Measurements from ENCODE around the gene HES5. TPM values are rescaled to one million over a fixed set of nuclear protein-coding genes. Genes with fewer than 3 reads are reported as not detected.

The HES5 gene
- polyA plus RNA-seq, 1 of the 3 experiments (the other 2 are of a cell fraction): 0.03 TPM

GRCh38 chr1:2575801-2576663 lies 46.0 kb upstream of the HES5 start:
- ChIA-PET CTCF (no interaction called here), POLR2A (no interaction called here)
- H3K36me3 ChIP-seq (replicated peaks in 1 of 2; ENCODE audit: control insufficient read depth in 1 of 2, insufficient read depth in 2 of 2, low read length in 1 of 2): no peaks in the 10 kb centered on the region
- WGBS (ENCODE audit: low lambda C conversion rate): 51% methylated on average over 11 of the region's 23 CpGs
- H3K79me2 ChIP-seq (ENCODE audit: insufficient read depth): no peaks in the 10 kb centered on the region
- H3K4me3 ChIP-seq (ENCODE audit: low read depth in 2 of 2, low read length in 1 of 2): no peak overlapping the region
- H3K4me2 ChIP-seq: no peak overlapping the region
- H2AFZ ChIP-seq (ENCODE audit: low read depth): no peak overlapping the region
- no peaks in the 10 kb centered on the region for H3K27me3 ChIP-seq (ENCODE audit: insufficient read depth)
- H3K9me3 ChIP-seq: no peaks in the 10 kb centered on the region
- no peak overlapping the region for H3K9ac ChIP-seq
- no peaks in the 10 kb centered on the region for H3K9me2 ChIP-seq
- no peaks in the 10 kb centered on the region for H4K20me1 ChIP-seq (ENCODE audit: insufficient read depth)
- DNase-seq: no peak
- TF ChIP-seq TCF12 (IDR thresholded peaks at IDR 0.05): no peak
- no peak for TF ChIP-seq JUND (IDR thresholded peaks at IDR 0.05)
- TF ChIP-seq MAX (IDR thresholded peaks at IDR 0.05; ENCODE audit: low read depth): no peak
- no peak for TF ChIP-seq NRF1 (IDR thresholded peaks at IDR 0.05; ENCODE audit: low read depth, low read length)
- TF ChIP-seq ZBTB33 (IDR thresholded peaks at IDR 0.05; ENCODE audit: borderline replicate concordance, low read depth): no peak
- no peak for TF ChIP-seq YY1 (IDR thresholded peaks at IDR 0.05; ENCODE audit: low read depth)
- TF ChIP-seq MXI1 (IDR thresholded peaks at IDR 0.05; ENCODE audit: low read depth, low read length): no peak
- TF ChIP-seq MEF2A (IDR thresholded peaks at IDR 0.05; ENCODE audit: borderline replicate concordance, low read depth): no peak
- TF ChIP-seq CHD2 (IDR thresholded peaks at IDR 0.05; ENCODE audit: low read length, partially characterized antibody): no peak
- no peak for TF ChIP-seq GABPA (IDR thresholded peaks at IDR 0.05; ENCODE audit: low read depth)
- TF ChIP-seq USF1 (IDR thresholded peaks at IDR 0.05; ENCODE audit: borderline replicate concordance, low read depth): no peak
- H3K4me1 ChIP-seq (ENCODE audit: control insufficient read depth in 1 of 2, insufficient read depth in 2 of 2, low read depth in 1 of 2, low read length in 1 of 2): no peaks in the 10 kb centered on the region; a peak in 1 of 4 replicates
- H3K27ac ChIP-seq (ENCODE audit: low read depth in 2 of 2, low read length in 1 of 2): no peak overlapping the region
- H3F3A ChIP-seq (replicated peaks; ENCODE audit: insufficient read depth): no peaks in the 10 kb centered on the region

- ChIA-PET CTCF (interaction anchor here (1.1 kb wide), 1 partner anchor 13 kb away, joined by 4 read pairs; no protein-coding TSS in a partner anchor), POLR2A (no interaction called here)
- H4K20me1 ChIP-seq (ENCODE audit: insufficient read depth): no peaks in the 10 kb centered on the region
- H3K79me2 ChIP-seq (ENCODE audit: insufficient read depth): no peaks in the 10 kb centered on the region
- TF ChIP-seq TCF12 (IDR thresholded peaks at IDR 0.05) (no peak), SMC3 (IDR thresholded peaks at IDR 0.05; ENCODE audit: low read depth, low read length) (no peak), RCOR1 (IDR thresholded peaks at IDR 0.05; ENCODE audit: low read length) (no peak), USF2 (IDR thresholded peaks at IDR 0.05; ENCODE audit: borderline replicate concordance, low read depth, low read length) (no peak)
- H3F3A ChIP-seq (replicated peaks; ENCODE audit: insufficient read depth): no peaks in the 10 kb centered on the region
- no peak overlapping the region for H2AFZ ChIP-seq (ENCODE audit: low read depth)
- no peaks in the 10 kb centered on the region for H3K9me2 ChIP-seq
- H3K9ac ChIP-seq: no peak overlapping the region
- WGBS (ENCODE audit: low lambda C conversion rate): 37% methylated on average over 9 of the region's 9 CpGs
- DNase-seq: no peak
- H3K4me3 ChIP-seq (ENCODE audit: low read depth in 2 of 2, low read length in 1 of 2): no peak overlapping the region
- no peaks in the 10 kb centered on the region for H3K9me3 ChIP-seq
- no peak overlapping the region for H3K4me2 ChIP-seq
- H3K4me1 ChIP-seq (ENCODE audit: control insufficient read depth in 1 of 2, insufficient read depth in 2 of 2, low read depth in 1 of 2, low read length in 1 of 2): no peaks in the 10 kb centered on the region; a peak in 1 of 4 replicates
- H3K27me3 ChIP-seq (ENCODE audit: insufficient read depth): no peaks in the 10 kb centered on the region
- H3K36me3 ChIP-seq (replicated peaks in 1 of 2; ENCODE audit: control insufficient read depth in 1 of 2, insufficient read depth in 2 of 2, low read length in 1 of 2): no peaks in the 10 kb centered on the region
- no peak overlapping the region for H3K27ac ChIP-seq (ENCODE audit: low read depth in 2 of 2, low read length in 1 of 2)
Observed at GRCh38 chr1:2574350-2574749, 44.3 kb upstream of the HES5 start.

Data from SK-N-SH (cell line).